ENCODE results near the gene ZNF366.
"Not testable (repeated sequence)": the region's sequence is repeated elsewhere in the genome, so short reads cannot be mapped to it uniquely, and the experiment has no call there.

Gene ZNF366

GRCh38 chr5:72408603-72409002 is 98.6 kb downstream of the ZNF366 start:
- FAIRE-seq: no peak
- no peak for DNase-seq (ENCODE audit: low spot score)

GRCh38 chr5:72408127-72408526 is 99.1 kb downstream of the ZNF366 start:
- no peak for FAIRE-seq
- no peak for DNase-seq (ENCODE audit: low spot score)

GRCh38 chr5:72407541-72407940 is 99.7 kb downstream of the ZNF366 start:
- FAIRE-seq: no peak
- no peak for DNase-seq (ENCODE audit: low spot score)

GRCh38 chr5:72407078-72407477 is 100.1 kb downstream of the ZNF366 start:
- FAIRE-seq: no peak
- no peak for DNase-seq (ENCODE audit: low spot score)

GRCh38 chr5:72404771-72405170 is 102.4 kb downstream of the ZNF366 start:
- DNase-seq (ENCODE audit: low spot score); FAIRE-seq: not testable (repeated sequence)

GRCh38 chr5:72402959-72403628 is 104.1 kb downstream of the ZNF366 start:
- no peak for FAIRE-seq
- DNase-seq (ENCODE audit: low spot score): no peak

- DNase-seq (ENCODE audit: low spot score) (no peak), FAIRE-seq (no peak)
Measured at GRCh38 chr5:72402381-72402890, 104.8 kb downstream of the ZNF366 start.

- FAIRE-seq: no peak
Measured at GRCh38 chr5:72400950-72401349, 106.3 kb downstream of the ZNF366 start.

GRCh38 chr5:72397836-72398235 is 109.4 kb downstream of the ZNF366 start:
- no peak for FAIRE-seq
- DNase-seq (ENCODE audit: low spot score): no peak

More at GRCh38 chr5:72400950-72401349, 106.3 kb downstream of the ZNF366 start:
- DNase-seq (ENCODE audit: low spot score): no peak

- FAIRE-seq (no peak), DNase-seq (ENCODE audit: low spot score) (peak; percentile 26)
Measured at GRCh38 chr5:72394688-72395087, 112.5 kb downstream of the ZNF366 start.

GRCh38 chr5:72393052-72393451 is 114.2 kb downstream of the ZNF366 start:
- FAIRE-seq (no peak), DNase-seq (ENCODE audit: low spot score) (no peak)

All from urothelium cell line (cell line).